GM23338 (cell line): ENCODE measurements around the gene SRGAP1. TPM values are rescaled to one million over a fixed set of nuclear protein-coding genes. Genes with fewer than 3 reads are reported as not detected.

ENCODE experiments used
- ATAC-seq: fragments of 200-7000 bp; cut with Tn5 transposase; 3 replicates; pipeline ENCODE4 v1.9.1; 2020
- DNase-seq: peaks from one replicate; pipeline ENCODE4 v3.0.0-alpha.2; 2015; ENCODE audit warnings: low spot score
- H2AFZ ChIP-seq: fragments of 200-600 bp; sonication (generic); 2 replicates; pipeline ENCODE4 v1.8.0; 2016; ENCODE audit warnings: antibody characterized with exemption, mild to moderate bottlenecking, moderate library complexity
- H3F3A ChIP-seq: fragments of 200-600 bp; sonication (generic); replicated peaks from 2 replicates; pipeline ENCODE4 v1.8.0; 2017; ENCODE audit warnings: antibody characterized with exemption, mixed run types, low read depth
- H3K27ac ChIP-seq: fragments of 200-600 bp; sonication (generic); 2 replicates; pipeline ENCODE4 v1.6.1; 2016; ENCODE audit warnings: low read depth
- H3K27me3 ChIP-seq: fragments of 200-600 bp; sonication (generic); 2 replicates; pipeline ENCODE4 v1.8.0; 2016; ENCODE audit warnings: mild to moderate bottlenecking, mixed run types, moderate library complexity; ENCODE audit not compliant: insufficient read depth
- H3K36me3 ChIP-seq: fragments of 200-600 bp; sonication (generic); 2 replicates; pipeline ENCODE4 v1.8.0; 2016; ENCODE audit warnings: mild to moderate bottlenecking; ENCODE audit not compliant: insufficient read depth
- H3K4me1 ChIP-seq: fragments of 200-600 bp; sonication (generic); 2 replicates; pipeline ENCODE4 v1.8.0; 2016; ENCODE audit warnings: mild to moderate bottlenecking, moderate library complexity; ENCODE audit not compliant: insufficient read depth
- H3K4me2 ChIP-seq: fragments of 200-600 bp; sonication (generic); 2 replicates; pipeline ENCODE4 v1.7.1; 2017; ENCODE audit warnings: mixed run types
- H3K4me3 ChIP-seq: fragments of 200-600 bp; sonication (generic); 2 replicates; pipeline ENCODE4 v1.6.1; 2016; ENCODE audit warnings: mixed run types
- H3K79me2 ChIP-seq: fragments of 200-600 bp; sonication (generic); replicated peaks from 2 replicates; pipeline ENCODE4 v1.8.0; 2017; ENCODE audit warnings: mild to moderate bottlenecking; ENCODE audit not compliant: insufficient read depth
- H3K9me2 ChIP-seq: fragments of 200-600 bp; sonication (generic); 2 replicates; pipeline ENCODE4 v1.8.0; 2017; ENCODE audit not compliant: insufficient read depth
- H4K20me1 ChIP-seq: fragments of 200-600 bp; sonication (generic); replicated peaks from 2 replicates; pipeline ENCODE4 v1.8.0; 2017; ENCODE audit warnings: mild to moderate bottlenecking; ENCODE audit not compliant: insufficient read depth
- H3K27ac Mint-ChIP-seq: 2 replicates; pipeline ENCODE4 v1.8.0; 2020; ENCODE audit warnings: inconsistent platforms, mild to moderate bottlenecking, moderate library complexity, mixed read lengths
- H3K27me3 Mint-ChIP-seq: 3 replicates; pipeline ENCODE4 v1.8.0; 2022; ENCODE audit warnings: low read depth, mild to moderate bottlenecking, moderate library complexity, mixed read lengths, inconsistent platforms; ENCODE audit not compliant: insufficient read depth, poor library complexity
- H3K36me3 Mint-ChIP-seq: 3 replicates; pipeline ENCODE4 v1.8.0; 2021; ENCODE audit warnings: low read depth, mild to moderate bottlenecking, inconsistent platforms, moderate library complexity, mixed read lengths
- H3K4me1 Mint-ChIP-seq: 3 replicates; pipeline ENCODE4 v1.8.0; 2020; ENCODE audit warnings: mild to moderate bottlenecking, inconsistent platforms, mixed read lengths
- H3K4me3 Mint-ChIP-seq: 3 replicates; pipeline ENCODE4 v1.8.0; 2021; ENCODE audit warnings: moderate library complexity, mild to moderate bottlenecking, inconsistent platforms, mixed read lengths
- H3K9me3 Mint-ChIP-seq: 3 replicates; pipeline ENCODE4 v1.8.0; 2020; ENCODE audit warnings: moderate library complexity, mild to moderate bottlenecking, inconsistent platforms, mixed read lengths
- CREB1 ChIP-seq: fragments of 250-450 bp; sonication (Bioruptor Pico); IDR thresholded peaks from 2 replicates; pipeline ENCODE4 v1.5.0; 2020; ENCODE audit warnings: low read depth, mild to moderate bottlenecking, moderate library complexity
- EZH2 ChIP-seq: fragments of 200-600 bp; sonication (generic); IDR thresholded peaks from one replicate; pipeline ENCODE4 v1.8.0; 2017; ENCODE audit warnings: antibody characterized with exemption, mild to moderate bottlenecking, low read depth; ENCODE audit not compliant: unreplicated experiment
- EZH2phosphoT487 ChIP-seq: fragments of 200-600 bp; sonication (generic); IDR thresholded peaks from one replicate; pipeline ENCODE4 v1.8.1; 2018; ENCODE audit warnings: antibody characterized with exemption; ENCODE audit not compliant: unreplicated experiment
- JUNB ChIP-seq: IDR thresholded peaks from one replicate; pipeline ENCODE4 v1.6.1; 2016; ENCODE audit warnings: antibody characterized with exemption; ENCODE audit not compliant: unreplicated experiment
- NANOG ChIP-seq: IDR thresholded peaks from 2 replicates; pipeline ENCODE4 v1.6.1; 2016; ENCODE audit warnings: antibody characterized with exemption, borderline replicate concordance
- POLR2AphosphoS5 ChIP-seq: IDR thresholded peaks from 2 replicates; pipeline ENCODE4 v1.6.1; 2016; ENCODE audit warnings: antibody characterized with exemption, low read depth
- STAT1 ChIP-seq: IDR thresholded peaks from one replicate; pipeline ENCODE4 v1.6.1; 2016; ENCODE audit warnings: antibody characterized with exemption; ENCODE audit not compliant: unreplicated experiment
- ZNF114 ChIP-seq: fragments of 250-450 bp; sonication (Bioruptor Pico); IDR thresholded peaks from 2 replicates; pipeline ENCODE4 v1.5.0; 2020; ENCODE audit warnings: mild to moderate bottlenecking, moderate library complexity
- ZNF331 ChIP-seq: fragments of 250-450 bp; sonication (Bioruptor Pico); IDR thresholded peaks from 2 replicates; pipeline ENCODE4 v1.5.0; 2020; ENCODE audit warnings: low read depth, mild to moderate bottlenecking, moderate library complexity
- polyA plus RNA-seq: library from polyadenylated mRNA; unstranded; fragments of >200 nt; fragmentation: Nextera tagmentation; extraction: Ambion mirVana; gene quantifications from 2 replicates; pipeline ENCODE4 v1.2.1, GENCODE V29; 2016
- total RNA-seq: library from RNA; depleted of rRNA; stranded (reverse); fragments of >200 nt; shearing (Covaris generic); gene quantifications from 2 replicates; pipeline ENCODE4 v1.2.3, GENCODE V29; 2014
- TF ChIP-seq, protein P1 (sequence below), 2 experiments: fragments of 200-600 bp in 1 of 2; sonication (generic) in 1 of 2; conservative IDR thresholded peaks; 2 replicates each; pipeline versions ENCODE4 v1.5.1 to v1.6.1; 2016 to 2017; ENCODE audit warnings: antibody characterized with exemption in 2 of 2, low read depth in 2 of 2, mild to moderate bottlenecking in 2 of 2, moderate library complexity in 1 of 2
- TF ChIP-seq, protein P2 (sequence below): IDR thresholded peaks from one replicate; pipeline ENCODE4 v1.6.1; 2018; ENCODE audit warnings: antibody characterized with exemption; ENCODE audit not compliant: unreplicated experiment
- TF ChIP-seq, protein P3 (sequence below): IDR thresholded peaks from 2 replicates; pipeline ENCODE4 v1.6.1; 2016; ENCODE audit warnings: antibody characterized with exemption

The SRGAP1 gene
- total and polyA plus RNA-seq, 2 experiments from 2014 or later = 6.1 to 8.1 TPM

GRCh38 chr12:63805704-63806672, 38.5 kb upstream of the SRGAP1 start (continued):
- TF ChIP-seq, protein P1, sequence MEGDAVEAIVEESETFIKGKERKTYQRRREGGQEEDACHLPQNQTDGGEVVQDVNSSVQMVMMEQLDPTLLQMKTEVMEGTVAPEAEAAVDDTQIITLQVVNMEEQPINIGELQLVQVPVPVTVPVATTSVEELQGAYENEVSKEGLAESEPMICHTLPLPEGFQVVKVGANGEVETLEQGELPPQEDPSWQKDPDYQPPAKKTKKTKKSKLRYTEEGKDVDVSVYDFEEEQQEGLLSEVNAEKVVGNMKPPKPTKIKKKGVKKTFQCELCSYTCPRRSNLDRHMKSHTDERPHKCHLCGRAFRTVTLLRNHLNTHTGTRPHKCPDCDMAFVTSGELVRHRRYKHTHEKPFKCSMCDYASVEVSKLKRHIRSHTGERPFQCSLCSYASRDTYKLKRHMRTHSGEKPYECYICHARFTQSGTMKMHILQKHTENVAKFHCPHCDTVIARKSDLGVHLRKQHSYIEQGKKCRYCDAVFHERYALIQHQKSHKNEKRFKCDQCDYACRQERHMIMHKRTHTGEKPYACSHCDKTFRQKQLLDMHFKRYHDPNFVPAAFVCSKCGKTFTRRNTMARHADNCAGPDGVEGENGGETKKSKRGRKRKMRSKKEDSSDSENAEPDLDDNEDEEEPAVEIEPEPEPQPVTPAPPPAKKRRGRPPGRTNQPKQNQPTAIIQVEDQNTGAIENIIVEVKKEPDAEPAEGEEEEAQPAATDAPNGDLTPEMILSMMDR (conservative IDR thresholded peaks at IDR 0.05; ENCODE audit: low read depth in 2 of 2) = no peak
- TF ChIP-seq ZNF331 = no peak
- TF ChIP-seq, protein P2, sequence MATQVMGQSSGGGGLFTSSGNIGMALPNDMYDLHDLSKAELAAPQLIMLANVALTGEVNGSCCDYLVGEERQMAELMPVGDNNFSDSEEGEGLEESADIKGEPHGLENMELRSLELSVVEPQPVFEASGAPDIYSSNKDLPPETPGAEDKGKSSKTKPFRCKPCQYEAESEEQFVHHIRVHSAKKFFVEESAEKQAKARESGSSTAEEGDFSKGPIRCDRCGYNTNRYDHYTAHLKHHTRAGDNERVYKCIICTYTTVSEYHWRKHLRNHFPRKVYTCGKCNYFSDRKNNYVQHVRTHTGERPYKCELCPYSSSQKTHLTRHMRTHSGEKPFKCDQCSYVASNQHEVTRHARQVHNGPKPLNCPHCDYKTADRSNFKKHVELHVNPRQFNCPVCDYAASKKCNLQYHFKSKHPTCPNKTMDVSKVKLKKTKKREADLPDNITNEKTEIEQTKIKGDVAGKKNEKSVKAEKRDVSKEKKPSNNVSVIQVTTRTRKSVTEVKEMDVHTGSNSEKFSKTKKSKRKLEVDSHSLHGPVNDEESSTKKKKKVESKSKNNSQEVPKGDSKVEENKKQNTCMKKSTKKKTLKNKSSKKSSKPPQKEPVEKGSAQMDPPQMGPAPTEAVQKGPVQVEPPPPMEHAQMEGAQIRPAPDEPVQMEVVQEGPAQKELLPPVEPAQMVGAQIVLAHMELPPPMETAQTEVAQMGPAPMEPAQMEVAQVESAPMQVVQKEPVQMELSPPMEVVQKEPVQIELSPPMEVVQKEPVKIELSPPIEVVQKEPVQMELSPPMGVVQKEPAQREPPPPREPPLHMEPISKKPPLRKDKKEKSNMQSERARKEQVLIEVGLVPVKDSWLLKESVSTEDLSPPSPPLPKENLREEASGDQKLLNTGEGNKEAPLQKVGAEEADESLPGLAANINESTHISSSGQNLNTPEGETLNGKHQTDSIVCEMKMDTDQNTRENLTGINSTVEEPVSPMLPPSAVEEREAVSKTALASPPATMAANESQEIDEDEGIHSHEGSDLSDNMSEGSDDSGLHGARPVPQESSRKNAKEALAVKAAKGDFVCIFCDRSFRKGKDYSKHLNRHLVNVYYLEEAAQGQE = no peak
- no peak for TF ChIP-seq POLR2AphosphoS5
- no peak for TF ChIP-seq EZH2phosphoT487
- no peak for TF ChIP-seq JUNB
- TF ChIP-seq ZNF114 (CRISPR knock-in tag) = no peak
- TF ChIP-seq CREB1 (CRISPR knock-in tag) = no peak
- no peak for TF ChIP-seq NANOG
- no peak for TF ChIP-seq STAT1
- TF ChIP-seq, protein P3, sequence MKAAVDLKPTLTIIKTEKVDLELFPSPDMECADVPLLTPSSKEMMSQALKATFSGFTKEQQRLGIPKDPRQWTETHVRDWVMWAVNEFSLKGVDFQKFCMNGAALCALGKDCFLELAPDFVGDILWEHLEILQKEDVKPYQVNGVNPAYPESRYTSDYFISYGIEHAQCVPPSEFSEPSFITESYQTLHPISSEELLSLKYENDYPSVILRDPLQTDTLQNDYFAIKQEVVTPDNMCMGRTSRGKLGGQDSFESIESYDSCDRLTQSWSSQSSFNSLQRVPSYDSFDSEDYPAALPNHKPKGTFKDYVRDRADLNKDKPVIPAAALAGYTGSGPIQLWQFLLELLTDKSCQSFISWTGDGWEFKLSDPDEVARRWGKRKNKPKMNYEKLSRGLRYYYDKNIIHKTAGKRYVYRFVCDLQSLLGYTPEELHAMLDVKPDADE = no peak
- TF ChIP-seq EZH2 = no peak

DNA sequence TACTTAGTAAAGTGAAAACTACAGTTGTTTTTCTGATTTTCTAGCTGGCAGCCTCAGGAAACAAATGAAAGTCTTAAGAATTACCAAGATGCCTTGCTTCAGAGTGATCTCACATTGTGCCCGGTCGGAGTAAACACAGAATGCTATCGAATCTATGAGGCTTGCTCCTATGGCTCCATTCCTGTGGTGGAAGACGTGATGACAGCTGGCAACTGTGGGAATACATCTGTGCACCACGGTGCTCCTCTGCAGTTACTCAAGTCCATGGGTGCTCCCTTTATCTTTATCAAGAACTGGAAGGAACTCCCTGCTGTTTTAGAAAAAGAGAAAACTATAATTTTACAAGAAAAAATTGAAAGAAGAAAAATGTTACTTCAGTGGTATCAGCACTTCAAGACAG, 35.9 kb upstream of the SRGAP1 start:
- Mint-ChIP-seq H3K36me3 (no peaks in the 10 kb centered on the region; the same call in 2 of the 3 replicates), H3K27ac (no peak overlapping the region)
- no peak for TF ChIP-seq ZNF331
- no peak for TF ChIP-seq JUNB
- TF ChIP-seq, protein P1 (conservative IDR thresholded peaks at IDR 0.05; ENCODE audit: low read depth in 2 of 2) = no peak
- no peak for TF ChIP-seq POLR2AphosphoS5
- TF ChIP-seq STAT1 = no peak
- TF ChIP-seq ZNF114 (CRISPR knock-in tag) = no peak
- TF ChIP-seq, protein P3 = no peak

More for the DNA sequence above, 35.9 kb upstream of the SRGAP1 start:
- Histone ChIP-seq H3K9me2 (no peaks in the 10 kb centered on the region), H3K27ac (no peak overlapping the region), H3F3A (no peaks in the 10 kb centered on the region), H3K4me3 (no peak overlapping the region), H3K4me2 (no peak overlapping the region), H2AFZ (no peak overlapping the region), H3K4me1 (no peaks in the 10 kb centered on the region), H3K36me3 (0 out of 2 replicates have a peak, but pooled peaks cover 3% of the 10 kb centered on the region), H4K20me1 (0 out of 2 replicates have a peak, but pooled peaks cover 4% of the 10 kb centered on the region), H3K79me2 (no peaks in the 10 kb centered on the region), H3K27me3 (no peaks in the 10 kb centered on the region)
- no peak overlapping the region for H3K4me3 Mint-ChIP-seq
- ATAC-seq = no peak
- no peaks in the 10 kb centered on the region for H3K9me3 Mint-ChIP-seq
- no peaks in the 10 kb centered on the region for H3K4me1 Mint-ChIP-seq
- H3K27me3 Mint-ChIP-seq = no peaks in the 10 kb centered on the region
- no peak for DNase-seq
